ENCODE results near the gene LIPM. TPM values are rescaled to one million over a fixed set of nuclear protein-coding genes. Genes with fewer than 3 reads are reported as not detected.

Gene LIPM
- total RNA-seq, 1 donor from 2014 or later, result not detected

DNA sequence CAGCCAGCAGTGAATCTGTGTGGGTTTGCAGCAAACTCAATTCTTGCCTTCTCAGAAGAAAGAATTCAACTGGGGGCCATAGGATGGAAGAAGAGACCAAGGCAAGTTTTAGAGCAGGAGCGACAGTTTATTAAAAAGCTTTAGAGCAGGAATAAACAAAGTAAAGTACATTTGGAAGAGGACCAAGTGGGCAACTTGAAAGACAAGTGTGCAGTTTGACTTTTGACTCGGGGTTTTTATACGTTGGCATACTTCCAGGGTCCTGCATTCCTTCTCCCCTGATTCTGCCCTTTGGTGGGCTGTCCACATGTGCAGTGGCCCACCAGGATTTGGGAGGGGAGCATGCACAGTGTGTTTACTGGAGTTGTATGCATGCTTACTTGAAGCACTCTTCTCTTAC lies 52.2 kb downstream of the LIPM start:
- TF ChIP-seq, protein P1, sequence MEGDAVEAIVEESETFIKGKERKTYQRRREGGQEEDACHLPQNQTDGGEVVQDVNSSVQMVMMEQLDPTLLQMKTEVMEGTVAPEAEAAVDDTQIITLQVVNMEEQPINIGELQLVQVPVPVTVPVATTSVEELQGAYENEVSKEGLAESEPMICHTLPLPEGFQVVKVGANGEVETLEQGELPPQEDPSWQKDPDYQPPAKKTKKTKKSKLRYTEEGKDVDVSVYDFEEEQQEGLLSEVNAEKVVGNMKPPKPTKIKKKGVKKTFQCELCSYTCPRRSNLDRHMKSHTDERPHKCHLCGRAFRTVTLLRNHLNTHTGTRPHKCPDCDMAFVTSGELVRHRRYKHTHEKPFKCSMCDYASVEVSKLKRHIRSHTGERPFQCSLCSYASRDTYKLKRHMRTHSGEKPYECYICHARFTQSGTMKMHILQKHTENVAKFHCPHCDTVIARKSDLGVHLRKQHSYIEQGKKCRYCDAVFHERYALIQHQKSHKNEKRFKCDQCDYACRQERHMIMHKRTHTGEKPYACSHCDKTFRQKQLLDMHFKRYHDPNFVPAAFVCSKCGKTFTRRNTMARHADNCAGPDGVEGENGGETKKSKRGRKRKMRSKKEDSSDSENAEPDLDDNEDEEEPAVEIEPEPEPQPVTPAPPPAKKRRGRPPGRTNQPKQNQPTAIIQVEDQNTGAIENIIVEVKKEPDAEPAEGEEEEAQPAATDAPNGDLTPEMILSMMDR (IDR thresholded peaks at IDR 0.05; ENCODE audit: borderline replicate concordance), result no peak
- no peak overlapping the region for H3K4me3 ChIP-seq
- peaks cover 10% of the 10 kb centered on the region for H3K4me1 ChIP-seq
- no peaks in the 10 kb centered on the region for H3K36me3 ChIP-seq
- no peak for DNase-seq
- H3K27me3 ChIP-seq (ENCODE audit: low read depth), result no peaks in the 10 kb centered on the region
- H3K9me3 ChIP-seq (replicated peaks), result no peaks in the 10 kb centered on the region
- intact Hi-C loops (cut with micrococcal nuclease), result no loop called here
- no peak overlapping the region for H3K27ac ChIP-seq (replicated peaks)

DNA sequence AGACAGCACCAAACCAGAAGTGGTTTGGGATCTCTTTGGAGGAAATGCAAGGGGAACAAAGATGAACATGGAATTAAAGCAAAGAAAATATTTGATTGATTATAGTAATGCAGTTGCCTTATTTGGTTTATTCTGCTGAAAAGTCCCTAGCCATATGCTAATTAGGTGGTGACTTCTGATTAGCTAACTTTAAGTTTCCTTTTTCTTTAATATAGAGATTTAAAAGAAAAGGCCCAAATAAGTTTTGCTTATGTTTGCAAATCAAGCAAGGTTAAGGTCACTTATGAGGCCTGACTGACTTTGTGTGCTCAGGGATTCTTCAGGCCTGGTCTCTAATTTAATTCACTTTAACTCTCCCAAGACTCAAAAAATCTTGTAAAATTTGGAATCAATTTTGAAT lies 55.3 kb downstream of the LIPM start:
- Histone ChIP-seq H3K27me3 (ENCODE audit: low read depth) (no peaks in the 10 kb centered on the region), H3K27ac (replicated peaks) (no peak overlapping the region), H3K9me3 (replicated peaks) (no peaks in the 10 kb centered on the region), H3K4me3 (no peak overlapping the region), H3K4me1 (peaks cover 10% of the 10 kb centered on the region), H3K36me3 (no peaks in the 10 kb centered on the region)
- intact Hi-C loops (cut with micrococcal nuclease), result no loop called here
- TF ChIP-seq, protein P1 (IDR thresholded peaks at IDR 0.05; ENCODE audit: borderline replicate concordance), result no peak
- DNase-seq, result no peak

DNA sequence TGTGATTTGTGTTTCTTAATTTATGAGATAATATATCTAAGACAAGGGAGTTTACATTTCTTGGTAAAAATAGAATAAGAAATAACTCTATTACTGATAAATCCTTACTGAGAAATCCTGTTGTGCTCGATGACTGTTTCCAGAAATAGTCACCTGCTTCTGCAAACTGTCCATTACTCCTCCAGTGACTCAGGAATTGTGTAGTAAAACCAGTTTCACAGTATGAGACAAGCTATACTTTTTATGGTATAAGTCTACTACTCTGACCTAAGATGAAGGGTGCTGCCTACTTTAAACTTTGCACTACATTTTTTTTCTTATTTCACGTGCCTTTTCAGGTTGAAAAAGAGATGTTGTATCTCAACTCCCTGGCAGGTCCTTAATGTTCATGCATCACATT lies 56.0 kb downstream of the LIPM start:
- no peak for DNase-seq
- Histone ChIP-seq H3K27ac (replicated peaks) (no peak overlapping the region), H3K27me3 (ENCODE audit: low read depth) (peaks cover 1% of the 10 kb centered on the region), H3K4me1 (peaks cover 10% of the 10 kb centered on the region), H3K36me3 (no peaks in the 10 kb centered on the region), H3K4me3 (no peak overlapping the region), H3K9me3 (replicated peaks) (no peaks in the 10 kb centered on the region)
- TF ChIP-seq, protein P1 (IDR thresholded peaks at IDR 0.05; ENCODE audit: borderline replicate concordance), result no peak
- intact Hi-C loops (cut with micrococcal nuclease), result no loop called here

DNA sequence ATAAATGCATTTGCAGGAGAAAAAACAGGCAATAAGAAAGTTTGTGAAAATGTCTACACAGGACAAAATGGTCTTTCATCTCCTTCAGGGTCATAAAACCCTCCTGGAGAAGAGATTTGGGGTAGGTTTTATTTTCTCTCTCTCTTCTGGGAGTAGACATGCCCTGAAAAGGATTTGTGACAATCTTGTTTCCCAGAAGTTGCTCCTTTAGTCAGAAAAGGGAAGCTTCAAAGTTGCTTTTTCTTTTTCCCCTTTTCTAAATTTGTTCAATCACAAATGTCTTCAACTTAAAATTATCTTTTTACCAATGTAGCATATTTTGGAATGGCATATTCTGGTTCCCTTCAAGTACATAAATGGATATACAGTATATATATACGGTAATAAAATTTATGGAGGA lies 58.5 kb downstream of the LIPM start:
- Histone ChIP-seq H3K4me1 (peaks cover 10% of the 10 kb centered on the region), H3K9me3 (replicated peaks) (no peaks in the 10 kb centered on the region), H3K36me3 (no peaks in the 10 kb centered on the region), H3K4me3 (no peak overlapping the region), H3K27me3 (ENCODE audit: low read depth) (peaks cover 8% of the 10 kb centered on the region), H3K27ac (replicated peaks) (no peak overlapping the region)
- no peak for DNase-seq
- TF ChIP-seq, protein P1 (IDR thresholded peaks at IDR 0.05; ENCODE audit: borderline replicate concordance), result no peak
- intact Hi-C loops (cut with micrococcal nuclease), result no loop called here

DNA sequence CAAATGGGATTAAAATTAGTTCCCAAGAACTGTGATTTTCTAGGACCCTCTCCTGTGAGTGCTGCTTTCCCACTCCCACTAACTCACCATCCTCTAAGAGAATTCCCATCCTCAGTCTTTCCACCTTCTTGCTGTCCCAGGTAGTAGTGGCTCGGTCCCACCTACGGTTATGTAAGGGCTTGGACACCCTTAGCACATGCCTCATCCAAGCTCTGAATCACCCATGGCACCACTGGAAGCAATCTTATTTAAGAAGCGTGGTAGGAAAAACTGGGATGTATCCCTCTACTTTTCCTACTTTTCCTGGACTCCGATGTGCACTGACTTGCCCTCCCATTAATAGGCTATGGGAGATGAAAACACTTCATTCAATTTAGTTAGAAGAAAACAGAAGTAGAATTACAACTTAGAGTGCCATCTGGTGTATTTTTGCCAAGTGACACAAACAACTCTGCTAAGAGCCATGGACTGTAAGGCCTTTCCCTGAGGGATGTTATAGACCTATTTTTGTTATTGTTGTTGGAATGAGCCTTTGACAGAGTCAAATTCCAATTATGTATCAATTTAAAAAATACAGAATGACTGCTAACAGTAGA lies 62.8 kb downstream of the LIPM start:
- TF ChIP-seq, protein P1 (IDR thresholded peaks at IDR 0.05; ENCODE audit: borderline replicate concordance), result no peak
- DNase-seq, result no peak
- peaks cover 8% of the 10 kb centered on the region for H3K27me3 ChIP-seq (ENCODE audit: low read depth)
- no peak overlapping the region for H3K4me3 ChIP-seq
- no peaks in the 10 kb centered on the region for H3K4me1 ChIP-seq
- intact Hi-C loops (cut with micrococcal nuclease), result no loop called here
- no peaks in the 10 kb centered on the region for H3K36me3 ChIP-seq
- no peaks in the 10 kb centered on the region for H3K9me3 ChIP-seq (replicated peaks)
- H3K27ac ChIP-seq (replicated peaks), result no peak overlapping the region
